Neural cell (in vitro differentiated cells): ENCODE measurements around the gene C3. TPM values are rescaled to one million over a fixed set of nuclear protein-coding genes. Genes with fewer than 3 reads are reported as not detected.
"Not testable (repeated sequence)": the region's sequence is repeated elsewhere in the genome, so short reads cannot be mapped to it uniquely, and the experiment has no call there.

ENCODE experiments used
- H2AFZ ChIP-seq: fragments of 200-600, 300-800 bp; sonication (generic), shearing (Covaris generic); 2 replicates; pipeline ENCODE4 v1.6.0; 2014; ENCODE audit warnings: low read depth, mild to moderate bottlenecking, antibody characterized with exemption, low read length, moderate library complexity
- H3F3A ChIP-seq: fragments of 200-600 bp; shearing (Covaris generic); 2 replicates; pipeline ENCODE4 v1.6.1; 2016; ENCODE audit warnings: mild to moderate bottlenecking, moderate library complexity, mixed read lengths, antibody characterized with exemption, low read length; ENCODE audit not compliant: insufficient read depth, poor library complexity, severe bottlenecking
- H3K27ac ChIP-seq: fragments of 200-600, 300-800 bp; sonication (generic), shearing (Covaris generic); 2 replicates; pipeline ENCODE4 v1.5.1; 2014; ENCODE audit warnings: mild to moderate bottlenecking, low read length, moderate library complexity
- H3K27me3 ChIP-seq: fragments of 300-800, 200-600 bp; sonication (generic), shearing (Covaris generic); 2 replicates; pipeline ENCODE4 v1.6.0; 2014; ENCODE audit warnings: mild to moderate bottlenecking, low read depth, low read length, moderate library complexity; ENCODE audit not compliant: insufficient read depth
- H3K36me3 ChIP-seq: fragments of 300-800, 200-600 bp; sonication (generic), shearing (Covaris generic); 2 replicates; pipeline ENCODE4 v1.5.1; 2014; ENCODE audit warnings: mild to moderate bottlenecking, antibody characterized with exemption, low read length, moderate library complexity; ENCODE audit not compliant: insufficient read depth
- H3K4me2 ChIP-seq: fragments of 300-800, 200-600 bp; sonication (generic), shearing (Covaris generic); 2 replicates; pipeline ENCODE4 v1.6.0; 2014; ENCODE audit warnings: mild to moderate bottlenecking, low read length
- H3K4me3 ChIP-seq: fragments of 300-800, 200-600 bp; sonication (generic), shearing (Covaris generic); 2 replicates; pipeline ENCODE4 v1.5.1; 2014; ENCODE audit warnings: mild to moderate bottlenecking, low read length, moderate library complexity
- H3K79me2 ChIP-seq: fragments of 200-600 bp; shearing (Covaris generic); replicated peaks from 2 replicates; pipeline ENCODE4 v1.6.0; 2014; ENCODE audit warnings: mild to moderate bottlenecking, low read length, moderate library complexity; ENCODE audit not compliant: insufficient read depth
- H3K9ac ChIP-seq: fragments of 300-800, 200-600 bp; sonication (generic), shearing (Covaris generic); 2 replicates; pipeline ENCODE4 v1.6.1; 2016; ENCODE audit warnings: mild to moderate bottlenecking, low read length, mixed read lengths
- H3K9me2 ChIP-seq: fragments of 200-600 bp; shearing (Covaris generic); 2 replicates; pipeline ENCODE4 v1.6.1; 2016; ENCODE audit warnings: mild to moderate bottlenecking, low read length, mixed read lengths; ENCODE audit not compliant: insufficient read depth
- H3K9me3 ChIP-seq: fragments of 200-600, 300-800 bp; sonication (generic), shearing (Covaris generic); 2 replicates; pipeline ENCODE4 v1.6.1; 2016; ENCODE audit warnings: mild to moderate bottlenecking, mixed run types, low read length, moderate library complexity, mixed read lengths
- H4K20me1 ChIP-seq: fragments of 200-600 bp; shearing (Covaris generic); 2 replicates; pipeline ENCODE4 v1.6.1; 2016; ENCODE audit warnings: mild to moderate bottlenecking, mixed run types; ENCODE audit not compliant: insufficient read depth
- EP300 ChIP-seq: fragments of 450-650 bp; conservative IDR thresholded peaks from 2 replicates; pipeline ENCODE4 v1.6.1; 2014; ENCODE audit warnings: antibody characterized with exemption, mild to moderate bottlenecking, moderate library complexity; ENCODE audit not compliant: poor library complexity, severe bottlenecking
- EZH2 ChIP-seq: fragments of 200-600, 300-800 bp; shearing (Covaris generic), sonication (generic); IDR thresholded peaks from 2 replicates; pipeline ENCODE4 v1.6.1; 2014; ENCODE audit warnings: antibody characterized with exemption, low read length, borderline replicate concordance, mild to moderate bottlenecking; ENCODE audit not compliant: insufficient read depth, poor library complexity, severe bottlenecking
- MXI1 ChIP-seq: fragments of 450-650 bp; conservative IDR thresholded peaks from 2 replicates; pipeline ENCODE4 v1.6.1; 2014; ENCODE audit warnings: antibody characterized with exemption, mild to moderate bottlenecking; ENCODE audit not compliant: poor library complexity, severe bottlenecking
- POLR2AphosphoS5 ChIP-seq: IDR thresholded peaks from 2 replicates; pipeline ENCODE4 v1.6.1; 2012
- RAD21 ChIP-seq: fragments of 450-650 bp; conservative IDR thresholded peaks from 2 replicates; pipeline ENCODE4 v1.6.1; 2014; ENCODE audit warnings: antibody characterized with exemption, mild to moderate bottlenecking, moderate library complexity
- SMC3 ChIP-seq: fragments of 450-650 bp; conservative IDR thresholded peaks from 2 replicates; pipeline ENCODE4 v1.6.1; 2014; ENCODE audit warnings: antibody characterized with exemption, mild to moderate bottlenecking, moderate library complexity; ENCODE audit not compliant: poor library complexity
- TAF1 ChIP-seq: IDR thresholded peaks from 2 replicates; pipeline ENCODE4 v1.6.1; 2012; ENCODE audit warnings: low read depth
- polyA plus RNA-seq: library from polyadenylated mRNA; depleted of rRNA; stranded (reverse); fragments of >200 nt; gene quantifications from 2 replicates; pipeline ENCODE4 v1.2.3, GENCODE V29; 2014
- TF ChIP-seq, protein P1 (sequence below): IDR thresholded peaks from 2 replicates; pipeline ENCODE4 v1.6.1; 2012; ENCODE audit warnings: borderline replicate concordance
- TF ChIP-seq, protein P2 (sequence below): fragments of 450-650 bp; IDR thresholded peaks from 2 replicates; pipeline ENCODE4 v1.5.1; 2014; ENCODE audit warnings: antibody characterized with exemption, mild to moderate bottlenecking, moderate library complexity; ENCODE audit not compliant: poor library complexity, severe bottlenecking

The C3 gene
- polyA plus RNA-seq, 1 donor from 2014 or later = not detected

DNA sequence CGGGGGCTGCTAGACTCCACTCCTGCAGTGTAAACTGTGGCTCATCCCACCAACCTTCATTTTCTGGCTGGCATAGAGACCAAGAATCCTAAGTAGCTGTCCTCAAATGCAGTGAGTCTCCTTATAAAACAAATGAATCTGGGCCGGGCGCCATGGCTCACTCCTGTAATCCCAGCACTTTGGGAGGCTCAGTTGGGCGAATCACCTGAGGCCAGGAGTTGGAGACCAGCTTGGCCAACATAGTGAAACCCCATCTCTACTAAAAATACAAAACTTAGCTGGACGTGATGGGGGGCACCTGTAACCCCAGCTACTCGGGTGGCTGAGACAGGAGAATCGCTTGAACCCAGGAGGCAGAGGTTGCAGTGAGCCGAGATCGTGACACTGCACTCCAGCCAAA, 80.1 kb downstream of the C3 start:
- H3K27ac ChIP-seq, H3K4me3 ChIP-seq, H4K20me1 ChIP-seq, H3K9me2 ChIP-seq, H3K36me3 ChIP-seq, H3K9ac ChIP-seq, H3K27me3 ChIP-seq, H2AFZ ChIP-seq, H3K79me2 ChIP-seq, H3K4me2 ChIP-seq, H3K9me3 ChIP-seq, H3F3A ChIP-seq: not testable (repeated sequence)

DNA sequence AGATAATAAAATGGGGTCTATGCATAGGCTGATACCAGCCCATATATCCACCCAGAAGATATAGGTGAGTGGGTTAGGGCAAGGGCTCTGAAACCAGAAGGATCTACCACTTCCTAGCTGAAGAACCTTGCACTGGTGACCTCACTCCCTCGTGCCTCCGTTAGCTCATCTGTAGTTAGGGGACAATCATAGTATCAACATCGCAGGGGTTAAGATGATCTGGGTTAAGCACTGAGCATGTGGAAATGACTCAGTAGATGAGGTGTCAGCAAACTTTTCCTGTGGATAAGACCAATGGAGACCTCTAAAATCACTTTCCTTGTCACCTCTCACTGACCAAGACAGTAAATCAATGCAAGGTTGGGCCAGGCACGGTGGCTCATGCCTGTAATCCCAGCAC, 81.0 kb downstream of the C3 start:
- H3F3A ChIP-seq = no peaks in the 10 kb centered on the region
- H3K4me2 ChIP-seq = no peak overlapping the region
- no peak for TF ChIP-seq POLR2AphosphoS5
- TF ChIP-seq, protein P1, sequence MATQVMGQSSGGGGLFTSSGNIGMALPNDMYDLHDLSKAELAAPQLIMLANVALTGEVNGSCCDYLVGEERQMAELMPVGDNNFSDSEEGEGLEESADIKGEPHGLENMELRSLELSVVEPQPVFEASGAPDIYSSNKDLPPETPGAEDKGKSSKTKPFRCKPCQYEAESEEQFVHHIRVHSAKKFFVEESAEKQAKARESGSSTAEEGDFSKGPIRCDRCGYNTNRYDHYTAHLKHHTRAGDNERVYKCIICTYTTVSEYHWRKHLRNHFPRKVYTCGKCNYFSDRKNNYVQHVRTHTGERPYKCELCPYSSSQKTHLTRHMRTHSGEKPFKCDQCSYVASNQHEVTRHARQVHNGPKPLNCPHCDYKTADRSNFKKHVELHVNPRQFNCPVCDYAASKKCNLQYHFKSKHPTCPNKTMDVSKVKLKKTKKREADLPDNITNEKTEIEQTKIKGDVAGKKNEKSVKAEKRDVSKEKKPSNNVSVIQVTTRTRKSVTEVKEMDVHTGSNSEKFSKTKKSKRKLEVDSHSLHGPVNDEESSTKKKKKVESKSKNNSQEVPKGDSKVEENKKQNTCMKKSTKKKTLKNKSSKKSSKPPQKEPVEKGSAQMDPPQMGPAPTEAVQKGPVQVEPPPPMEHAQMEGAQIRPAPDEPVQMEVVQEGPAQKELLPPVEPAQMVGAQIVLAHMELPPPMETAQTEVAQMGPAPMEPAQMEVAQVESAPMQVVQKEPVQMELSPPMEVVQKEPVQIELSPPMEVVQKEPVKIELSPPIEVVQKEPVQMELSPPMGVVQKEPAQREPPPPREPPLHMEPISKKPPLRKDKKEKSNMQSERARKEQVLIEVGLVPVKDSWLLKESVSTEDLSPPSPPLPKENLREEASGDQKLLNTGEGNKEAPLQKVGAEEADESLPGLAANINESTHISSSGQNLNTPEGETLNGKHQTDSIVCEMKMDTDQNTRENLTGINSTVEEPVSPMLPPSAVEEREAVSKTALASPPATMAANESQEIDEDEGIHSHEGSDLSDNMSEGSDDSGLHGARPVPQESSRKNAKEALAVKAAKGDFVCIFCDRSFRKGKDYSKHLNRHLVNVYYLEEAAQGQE = no peak
- no peak for TF ChIP-seq SMC3
- TF ChIP-seq MXI1 = no peak
- TF ChIP-seq TAF1 = no peak
- TF ChIP-seq RAD21 = no peak
- TF ChIP-seq EP300 = no peak
- TF ChIP-seq EZH2 = no peak
- TF ChIP-seq, protein P2, sequence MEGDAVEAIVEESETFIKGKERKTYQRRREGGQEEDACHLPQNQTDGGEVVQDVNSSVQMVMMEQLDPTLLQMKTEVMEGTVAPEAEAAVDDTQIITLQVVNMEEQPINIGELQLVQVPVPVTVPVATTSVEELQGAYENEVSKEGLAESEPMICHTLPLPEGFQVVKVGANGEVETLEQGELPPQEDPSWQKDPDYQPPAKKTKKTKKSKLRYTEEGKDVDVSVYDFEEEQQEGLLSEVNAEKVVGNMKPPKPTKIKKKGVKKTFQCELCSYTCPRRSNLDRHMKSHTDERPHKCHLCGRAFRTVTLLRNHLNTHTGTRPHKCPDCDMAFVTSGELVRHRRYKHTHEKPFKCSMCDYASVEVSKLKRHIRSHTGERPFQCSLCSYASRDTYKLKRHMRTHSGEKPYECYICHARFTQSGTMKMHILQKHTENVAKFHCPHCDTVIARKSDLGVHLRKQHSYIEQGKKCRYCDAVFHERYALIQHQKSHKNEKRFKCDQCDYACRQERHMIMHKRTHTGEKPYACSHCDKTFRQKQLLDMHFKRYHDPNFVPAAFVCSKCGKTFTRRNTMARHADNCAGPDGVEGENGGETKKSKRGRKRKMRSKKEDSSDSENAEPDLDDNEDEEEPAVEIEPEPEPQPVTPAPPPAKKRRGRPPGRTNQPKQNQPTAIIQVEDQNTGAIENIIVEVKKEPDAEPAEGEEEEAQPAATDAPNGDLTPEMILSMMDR = no peak
- no peaks in the 10 kb centered on the region for H3K9me3 ChIP-seq
- no peaks in the 10 kb centered on the region for H3K36me3 ChIP-seq
- no peaks in the 10 kb centered on the region for H3K9me2 ChIP-seq
- H3K27ac ChIP-seq = no peak overlapping the region
- H3K4me3 ChIP-seq = no peak overlapping the region
- no peak overlapping the region for H3K9ac ChIP-seq
- H3K79me2 ChIP-seq = no peaks in the 10 kb centered on the region
- no peaks in the 10 kb centered on the region for H4K20me1 ChIP-seq
- no peak overlapping the region for H2AFZ ChIP-seq
- no peaks in the 10 kb centered on the region for H3K27me3 ChIP-seq

DNA sequence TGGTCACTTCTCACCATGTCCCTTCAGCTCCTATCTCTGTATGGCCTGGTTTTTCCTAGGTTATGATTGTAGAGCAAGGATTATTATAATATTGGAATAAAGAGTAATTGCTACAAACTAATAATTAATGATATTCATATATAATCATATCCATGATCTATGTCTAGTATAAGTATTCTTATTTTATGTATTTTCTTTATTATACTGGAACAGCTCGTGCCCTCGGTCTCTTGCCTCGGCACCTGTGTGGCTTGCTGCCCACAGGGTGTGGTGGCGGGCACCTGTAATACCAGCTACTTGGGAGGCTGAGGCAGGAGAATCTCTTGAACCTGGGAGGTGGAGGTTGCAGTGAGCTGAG, 87.0 kb downstream of the C3 start:
- not testable (repeated sequence) for H3K27me3 ChIP-seq, H3K36me3 ChIP-seq, H2AFZ ChIP-seq, H3K4me2 ChIP-seq, H3F3A ChIP-seq, H3K79me2 ChIP-seq, H3K4me3 ChIP-seq, H4K20me1 ChIP-seq, H3K27ac ChIP-seq, H3K9me3 ChIP-seq, H3K9ac ChIP-seq, H3K9me2 ChIP-seq

DNA sequence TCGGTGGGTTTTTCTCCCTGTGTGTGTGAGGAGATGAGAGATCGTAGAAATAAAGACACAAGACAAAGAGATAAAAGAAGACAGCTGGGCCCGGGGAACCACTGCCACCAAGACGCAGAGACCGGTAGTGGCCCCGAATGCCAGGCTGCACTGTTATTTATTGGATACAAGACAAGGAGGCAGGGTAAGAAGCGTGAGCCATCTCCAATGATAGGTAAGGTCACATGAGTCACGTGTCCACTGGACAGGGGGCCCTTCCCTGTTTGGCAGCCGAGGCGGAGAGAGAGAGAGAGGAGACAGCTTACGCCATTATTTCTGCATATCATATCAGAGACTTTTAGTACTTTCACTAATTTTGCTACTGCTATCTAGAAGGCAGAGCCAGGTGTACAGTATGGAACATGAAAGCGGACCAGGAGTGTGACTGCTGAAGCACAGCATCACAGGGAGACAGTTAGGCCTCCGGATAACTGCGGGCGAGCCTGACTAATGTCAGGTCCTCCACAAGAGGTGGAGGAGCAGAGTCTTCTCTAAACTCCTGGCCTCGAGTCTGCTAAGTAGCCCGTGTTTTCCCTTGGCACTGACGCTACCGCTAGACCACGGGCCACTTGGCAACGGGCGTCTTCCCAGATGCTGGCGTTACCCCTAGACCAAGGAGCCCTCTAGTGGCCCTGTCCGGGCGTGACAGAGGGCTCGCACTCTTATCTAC, 87.5 kb downstream of the C3 start:
- not testable (repeated sequence) for H2AFZ ChIP-seq, H3F3A ChIP-seq, H3K9me3 ChIP-seq, H4K20me1 ChIP-seq, H3K27ac ChIP-seq, H3K27me3 ChIP-seq, H3K4me3 ChIP-seq, H3K36me3 ChIP-seq, H3K4me2 ChIP-seq, H3K9ac ChIP-seq, H3K79me2 ChIP-seq, H3K9me2 ChIP-seq
